ENCODE results near the gene TTC4.

TTC4 gene

DNA sequence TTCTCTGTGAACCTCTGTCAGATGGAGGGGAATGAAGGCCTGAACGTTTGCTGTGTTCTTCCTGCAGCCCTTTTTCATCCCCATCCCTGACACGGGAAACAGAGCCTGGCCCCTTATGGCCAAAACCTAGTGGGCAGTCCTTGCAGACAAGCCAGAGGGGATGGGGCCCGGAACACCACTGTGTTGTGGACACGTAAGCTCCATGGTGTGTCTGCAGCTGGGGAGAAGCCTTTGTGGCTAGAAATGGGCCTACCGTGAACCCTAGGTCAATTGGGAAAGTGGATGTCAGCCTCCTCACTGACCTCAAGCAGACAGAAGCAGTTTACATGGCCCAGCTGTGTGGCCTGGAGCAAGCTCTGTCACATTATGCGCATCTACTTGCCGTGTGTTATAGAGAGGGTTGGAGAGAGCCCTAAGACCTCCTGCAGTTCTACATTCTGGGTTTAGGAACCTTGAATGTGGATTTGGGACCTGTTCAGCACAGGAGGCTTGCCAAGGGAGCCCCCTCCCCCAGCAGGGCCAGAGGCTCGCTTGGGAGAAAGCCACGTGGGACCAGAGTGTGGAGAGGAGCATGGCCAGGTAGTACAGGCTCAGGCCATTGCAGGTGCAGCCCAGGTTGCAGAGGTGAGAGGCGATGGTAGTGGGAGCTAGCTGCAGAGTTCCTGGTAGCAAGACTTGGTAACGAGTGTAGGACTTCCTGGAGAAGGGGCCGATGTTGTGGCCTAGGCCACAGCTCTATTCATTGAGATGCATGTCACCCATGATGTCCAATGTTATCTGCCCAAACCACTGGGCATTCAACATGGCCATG lies 28.0 kb downstream of the TTC4 start:
- Mint-ChIP-seq H3K9me3 (no peaks in the 10 kb centered on the region), H3K4me3 (no peak overlapping the region), H3K27ac (no peak overlapping the region), H3K4me1 (no peaks in the 10 kb centered on the region), H3K27me3 (ENCODE audit: low read depth) (no peaks in the 10 kb centered on the region), H3K36me3 (ENCODE audit: low read depth) (peaks cover 30% of the 10 kb centered on the region)
- TF ChIP-seq, protein P1, sequence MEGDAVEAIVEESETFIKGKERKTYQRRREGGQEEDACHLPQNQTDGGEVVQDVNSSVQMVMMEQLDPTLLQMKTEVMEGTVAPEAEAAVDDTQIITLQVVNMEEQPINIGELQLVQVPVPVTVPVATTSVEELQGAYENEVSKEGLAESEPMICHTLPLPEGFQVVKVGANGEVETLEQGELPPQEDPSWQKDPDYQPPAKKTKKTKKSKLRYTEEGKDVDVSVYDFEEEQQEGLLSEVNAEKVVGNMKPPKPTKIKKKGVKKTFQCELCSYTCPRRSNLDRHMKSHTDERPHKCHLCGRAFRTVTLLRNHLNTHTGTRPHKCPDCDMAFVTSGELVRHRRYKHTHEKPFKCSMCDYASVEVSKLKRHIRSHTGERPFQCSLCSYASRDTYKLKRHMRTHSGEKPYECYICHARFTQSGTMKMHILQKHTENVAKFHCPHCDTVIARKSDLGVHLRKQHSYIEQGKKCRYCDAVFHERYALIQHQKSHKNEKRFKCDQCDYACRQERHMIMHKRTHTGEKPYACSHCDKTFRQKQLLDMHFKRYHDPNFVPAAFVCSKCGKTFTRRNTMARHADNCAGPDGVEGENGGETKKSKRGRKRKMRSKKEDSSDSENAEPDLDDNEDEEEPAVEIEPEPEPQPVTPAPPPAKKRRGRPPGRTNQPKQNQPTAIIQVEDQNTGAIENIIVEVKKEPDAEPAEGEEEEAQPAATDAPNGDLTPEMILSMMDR (IDR thresholded peaks at IDR 0.05; ENCODE audit: unreplicated experiment in 3 of 3), result no peak

DNA sequence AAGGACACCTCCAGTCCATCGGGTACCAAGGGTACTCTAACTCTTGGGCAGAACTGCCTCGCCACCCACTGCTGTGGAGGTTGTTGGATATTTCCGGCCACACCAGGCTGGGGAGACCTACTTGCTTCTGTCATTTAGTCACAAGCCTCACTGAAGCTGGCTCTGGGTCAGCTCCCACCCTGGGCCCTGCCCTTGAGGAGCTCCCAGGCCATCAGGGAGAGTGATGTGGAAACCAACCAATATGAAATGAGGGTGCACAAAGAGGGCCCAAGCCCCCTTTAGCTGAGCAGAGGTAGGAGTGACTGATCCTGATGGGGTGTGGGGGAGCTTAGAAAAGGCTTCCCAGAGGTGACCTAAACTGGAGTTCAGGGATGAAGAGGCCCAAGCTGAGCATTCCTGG lies 29.0 kb downstream of the TTC4 start:
- no peak overlapping the region for H3K27ac Mint-ChIP-seq
- peaks cover 1% of the 10 kb centered on the region for H3K27me3 Mint-ChIP-seq (ENCODE audit: low read depth)
- H3K4me1 Mint-ChIP-seq, result no peaks in the 10 kb centered on the region
- TF ChIP-seq, protein P1 (IDR thresholded peaks at IDR 0.05; ENCODE audit: unreplicated experiment in 3 of 3), result no peak
- no peaks in the 10 kb centered on the region for H3K9me3 Mint-ChIP-seq
- peaks cover 24% of the 10 kb centered on the region for H3K36me3 Mint-ChIP-seq (ENCODE audit: low read depth)
- H3K4me3 Mint-ChIP-seq, result no peak overlapping the region

DNA sequence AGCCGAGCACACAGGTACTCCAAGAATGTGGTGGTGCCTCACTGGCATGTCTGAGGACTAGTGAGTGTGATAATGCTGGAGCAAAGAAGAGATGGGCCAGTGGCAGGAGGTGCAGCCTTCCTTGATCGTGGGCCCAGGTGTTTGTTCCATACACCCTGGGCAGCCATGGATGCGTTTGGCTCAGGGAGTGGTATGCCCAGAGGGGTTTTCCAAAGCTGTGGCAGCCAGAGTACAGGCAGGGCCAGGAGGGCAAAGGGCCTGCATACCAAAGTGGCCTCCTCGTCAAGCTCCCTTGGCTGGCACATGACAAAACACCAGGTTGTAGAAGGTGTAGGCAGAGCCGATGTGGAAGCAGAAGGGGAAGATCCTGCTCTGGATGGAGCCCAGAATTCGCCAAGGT lies 29.6 kb downstream of the TTC4 start:
- no peaks in the 10 kb centered on the region for H3K4me1 Mint-ChIP-seq
- H3K9me3 Mint-ChIP-seq, result no peaks in the 10 kb centered on the region
- peaks cover 24% of the 10 kb centered on the region for H3K36me3 Mint-ChIP-seq (ENCODE audit: low read depth)
- no peak overlapping the region for H3K27ac Mint-ChIP-seq
- TF ChIP-seq, protein P1 (IDR thresholded peaks at IDR 0.05; ENCODE audit: unreplicated experiment in 3 of 3), result no peak
- peaks cover 3% of the 10 kb centered on the region for H3K27me3 Mint-ChIP-seq (ENCODE audit: low read depth)
- H3K4me3 Mint-ChIP-seq, result no peak overlapping the region

DNA sequence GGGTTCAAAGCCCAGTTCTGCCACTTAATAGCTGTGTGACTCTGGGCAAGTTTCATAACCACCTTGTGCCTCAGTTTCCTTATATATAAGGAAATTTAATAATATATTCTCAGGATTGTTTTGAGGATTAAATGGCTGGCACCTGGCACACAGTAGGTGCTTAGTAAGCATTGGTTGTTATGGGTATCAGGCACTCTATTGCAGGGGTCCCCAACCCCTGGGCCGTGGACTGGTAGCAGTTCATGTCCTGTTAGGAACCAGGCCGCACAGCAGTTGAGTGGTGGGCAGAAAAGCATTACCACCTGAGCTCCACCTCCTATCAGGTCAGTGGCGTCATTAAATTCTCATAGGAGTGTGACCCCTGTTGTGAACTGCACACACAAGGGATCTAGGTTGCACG lies 30.2 kb downstream of the TTC4 start:
- Mint-ChIP-seq H3K27me3 (ENCODE audit: low read depth) (peaks cover 3% of the 10 kb centered on the region), H3K36me3 (ENCODE audit: low read depth) (peaks cover 21% of the 10 kb centered on the region), H3K4me1 (no peaks in the 10 kb centered on the region), H3K4me3 (no peak overlapping the region), H3K27ac (no peak overlapping the region), H3K9me3 (no peaks in the 10 kb centered on the region)
- TF ChIP-seq, protein P1 (IDR thresholded peaks at IDR 0.05; ENCODE audit: unreplicated experiment in 3 of 3), result no peak

DNA sequence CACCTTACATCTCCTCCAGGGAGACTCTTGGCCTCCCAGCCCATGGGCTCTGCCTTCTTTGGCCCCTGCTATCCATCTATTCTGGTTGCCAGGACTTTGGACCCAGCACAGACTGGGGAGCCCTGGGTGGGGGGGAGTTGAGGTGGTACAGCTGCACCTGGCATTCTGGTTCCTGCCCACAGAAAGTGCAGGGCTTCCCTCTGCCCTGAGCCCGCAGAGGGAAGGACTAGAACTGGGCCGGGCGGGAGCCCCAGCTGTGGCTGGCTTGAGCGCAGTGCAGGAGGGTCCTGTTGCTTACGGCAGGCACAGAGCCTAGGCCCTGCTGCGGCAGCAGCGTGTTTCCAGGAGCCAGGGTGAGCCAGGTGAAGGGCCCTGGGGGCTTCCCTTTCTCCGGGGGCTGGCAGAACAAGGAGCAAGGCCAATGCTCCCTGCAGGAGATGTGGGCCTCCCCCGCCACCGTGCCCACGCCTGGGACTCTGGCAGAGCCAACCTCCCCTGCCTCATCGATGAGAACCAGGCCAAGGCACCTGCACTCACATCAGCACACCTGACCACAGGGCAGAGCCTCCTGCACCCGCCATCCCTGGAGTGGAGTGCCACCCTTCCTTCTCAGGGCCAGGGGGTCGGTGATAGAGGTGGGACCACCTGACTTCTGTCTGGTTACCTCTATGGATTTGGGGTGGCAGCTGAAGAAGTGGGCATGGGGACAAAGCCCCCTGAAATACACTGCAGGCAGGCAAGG lies 32.6 kb downstream of the TTC4 start:
- no peak overlapping the region for H3K27ac Mint-ChIP-seq
- H3K27me3 Mint-ChIP-seq (ENCODE audit: low read depth), result peaks cover 3% of the 10 kb centered on the region
- TF ChIP-seq, protein P1 (IDR thresholded peaks at IDR 0.05; ENCODE audit: unreplicated experiment in 3 of 3), result no peak
- peaks cover 5% of the 10 kb centered on the region for H3K36me3 Mint-ChIP-seq (ENCODE audit: low read depth)
- no peaks in the 10 kb centered on the region for H3K9me3 Mint-ChIP-seq
- no peak overlapping the region for H3K4me3 Mint-ChIP-seq
- H3K4me1 Mint-ChIP-seq, result no peaks in the 10 kb centered on the region

All from nephron (organoid).